Adrenal gland (tissue), 5 donors: ENCODE measurements around the gene C4BPA.

Experiments
- CTCF ChIP-seq, 6 experiments: fragments of 450-650 bp in 4 of 6; fragments of 200-600 bp in 2 of 6; sonication (generic) in 1 of 6; IDR thresholded peaks; 1 replicate in 5 of 6; 2 replicates in 1 of 6; pipeline versions ENCODE4 v1.5.1 to v1.8.0; 2016 to 2021; ENCODE audit warnings: antibody characterized with exemption in 6 of 6, mild to moderate bottlenecking in 2 of 6, moderate library complexity in 1 of 6
- POLR2A ChIP-seq, 2 donors: fragments of 450-650 bp; IDR thresholded peaks; one replicate each; pipeline ENCODE4 v1.6.1; 2017; ENCODE audit warnings: antibody characterized with exemption in 2 of 2, mild to moderate bottlenecking in 2 of 2, moderate library complexity in 1 of 2
- donor health status: DM: no; HTN: no; CAD: no.

- no peak for TF ChIP-seq POLR2A (IDR thresholded peaks at IDR 0.05)
- no peak for TF ChIP-seq CTCF (IDR thresholded peaks at IDR 0.05)
Observed at GRCh38 chr1:207115269-207115668, 11.2 kb downstream of the C4BPA start.
